Colonic mucosa (tissue), 4 donors: ENCODE data around the gene SOX18. TPM values are rescaled to one million over a fixed set of nuclear protein-coding genes. Genes with fewer than 3 reads are reported as not detected.

ENCODE experiments used
- DNase-seq: peaks from one replicate; pipeline ENCODE4 v3.0.0-alpha.2; 2020
- H3K27ac ChIP-seq: fragments of 200-600 bp; one replicate; pipeline ENCODE4 v1.8.0; 2021
- H3K27me3 ChIP-seq: fragments of 200-600 bp; one replicate; pipeline ENCODE4 v1.8.0; 2021
- H3K36me3 ChIP-seq: fragments of 200-600 bp; one replicate; pipeline ENCODE4 v1.8.0; 2021
- H3K4me1 ChIP-seq: fragments of 200-600 bp; one replicate; pipeline ENCODE4 v1.8.0; 2021; ENCODE audit warnings: mild to moderate bottlenecking
- H3K4me3 ChIP-seq: fragments of 200-600 bp; one replicate; pipeline ENCODE4 v1.8.0; 2021
- H3K9ac ChIP-seq, 2 donors: one replicate each; pipeline ENCODE4 v1.7.0; 2013; ENCODE audit warnings: control low read depth in 2 of 2, low read depth in 2 of 2, low read length in 2 of 2
- H3K9me3 ChIP-seq: fragments of 200-600 bp; one replicate; pipeline ENCODE4 v1.8.0; 2021
- intact Hi-C: fragments of 100-400 bp; cut with DNase I; formaldehyde crosslinking; loops from one replicate; pipeline ENCODE4 v1.14.1; 2022
- total RNA-seq, 2 donors: library from RNA; stranded (reverse); fragmentation: NEBNext Ultra II Directional in 1 of 2; extraction: Animal tissue kit (Norgen Biotek cat#: 25700) in 1 of 2; gene quantifications; one replicate each; pipeline ENCODE4 v1.2.1, GENCODE V29; 2021
- TF ChIP-seq, protein P1 (sequence below): fragments of 200-600 bp; IDR thresholded peaks from one replicate; pipeline ENCODE4 v1.8.0; 2022; ENCODE audit warnings: antibody characterized with exemption, mild to moderate bottlenecking
- donor health status: healthy.
- donor health status: DM: no; HTN: no; CAD: no.
- donor health status: DM: no; HTN: no; CAD: no.

Gene SOX18
- total RNA-seq, 2 donors from 2014 or later = 8.4 to 26.8 TPM

DNA sequence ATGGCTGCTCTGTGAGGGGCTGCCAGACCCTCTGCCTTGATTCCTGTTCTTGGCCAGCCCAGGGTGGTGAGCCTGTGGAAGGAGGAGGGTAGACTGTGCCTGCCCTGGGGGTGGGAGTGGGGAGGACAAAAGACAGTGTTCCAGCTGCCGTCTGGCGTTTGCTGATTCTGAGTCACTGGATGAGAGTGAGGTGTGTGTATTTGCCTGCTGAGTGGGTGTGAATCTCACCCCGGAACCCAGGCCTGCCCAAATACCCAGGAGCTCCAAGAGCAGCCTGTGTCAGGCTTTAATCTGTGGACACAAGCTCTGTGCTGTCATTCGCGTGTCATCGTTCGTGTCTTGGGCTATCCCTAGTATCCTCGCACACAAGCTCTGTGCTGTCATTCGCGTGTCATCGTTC lies 37.4 kb upstream of the SOX18 start:
- no peaks in the 10 kb centered on the region for H3K9me3 ChIP-seq
- H3K27ac ChIP-seq = no peak overlapping the region
- no peaks in the 10 kb centered on the region for H3K36me3 ChIP-seq
- H3K4me1 ChIP-seq = peaks cover 3% of the 10 kb centered on the region
- no peak for DNase-seq
- no peak overlapping the region for H3K9ac ChIP-seq
- H3K27me3 ChIP-seq = peaks cover 19% of the 10 kb centered on the region
- intact Hi-C loops = no loop called here
- TF ChIP-seq, protein P1, sequence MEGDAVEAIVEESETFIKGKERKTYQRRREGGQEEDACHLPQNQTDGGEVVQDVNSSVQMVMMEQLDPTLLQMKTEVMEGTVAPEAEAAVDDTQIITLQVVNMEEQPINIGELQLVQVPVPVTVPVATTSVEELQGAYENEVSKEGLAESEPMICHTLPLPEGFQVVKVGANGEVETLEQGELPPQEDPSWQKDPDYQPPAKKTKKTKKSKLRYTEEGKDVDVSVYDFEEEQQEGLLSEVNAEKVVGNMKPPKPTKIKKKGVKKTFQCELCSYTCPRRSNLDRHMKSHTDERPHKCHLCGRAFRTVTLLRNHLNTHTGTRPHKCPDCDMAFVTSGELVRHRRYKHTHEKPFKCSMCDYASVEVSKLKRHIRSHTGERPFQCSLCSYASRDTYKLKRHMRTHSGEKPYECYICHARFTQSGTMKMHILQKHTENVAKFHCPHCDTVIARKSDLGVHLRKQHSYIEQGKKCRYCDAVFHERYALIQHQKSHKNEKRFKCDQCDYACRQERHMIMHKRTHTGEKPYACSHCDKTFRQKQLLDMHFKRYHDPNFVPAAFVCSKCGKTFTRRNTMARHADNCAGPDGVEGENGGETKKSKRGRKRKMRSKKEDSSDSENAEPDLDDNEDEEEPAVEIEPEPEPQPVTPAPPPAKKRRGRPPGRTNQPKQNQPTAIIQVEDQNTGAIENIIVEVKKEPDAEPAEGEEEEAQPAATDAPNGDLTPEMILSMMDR = no peak
- H3K4me3 ChIP-seq = no peak overlapping the region

DNA sequence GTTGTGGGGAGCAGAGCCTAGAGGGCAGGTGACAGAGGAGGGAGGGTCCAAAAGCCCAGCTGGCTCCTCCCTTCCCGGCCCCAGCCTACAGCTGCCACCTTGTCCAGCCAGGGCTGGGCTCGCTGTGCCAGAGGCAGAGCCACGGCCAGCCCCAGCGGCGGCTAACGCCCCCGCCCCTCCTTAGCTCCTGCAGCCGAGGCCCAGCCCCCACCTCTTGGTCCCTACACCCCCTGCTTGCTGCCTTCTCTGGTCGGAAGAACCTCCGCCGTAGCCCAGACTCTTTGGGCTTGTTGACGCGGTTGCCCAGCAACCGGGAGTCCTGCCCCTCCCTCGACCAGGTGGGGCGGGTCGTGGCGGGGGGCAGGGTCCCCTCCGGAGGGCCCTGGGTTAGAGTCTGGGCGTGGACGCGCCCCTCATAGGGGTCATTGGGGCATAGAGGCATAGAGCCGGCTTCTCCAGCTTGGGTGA lies 35.3 kb upstream of the SOX18 start:
- no peak overlapping the region for H3K4me3 ChIP-seq
- no peaks in the 10 kb centered on the region for H3K9me3 ChIP-seq
- H3K27ac ChIP-seq = no peak overlapping the region
- no peaks in the 10 kb centered on the region for H3K36me3 ChIP-seq
- no peak overlapping the region for H3K9ac ChIP-seq
- DNase-seq = no peak
- TF ChIP-seq, protein P1 = no peak
- intact Hi-C loops = no loop called here
- H3K27me3 ChIP-seq = peaks cover 19% of the 10 kb centered on the region
- H3K4me1 ChIP-seq = peaks cover 3% of the 10 kb centered on the region

DNA sequence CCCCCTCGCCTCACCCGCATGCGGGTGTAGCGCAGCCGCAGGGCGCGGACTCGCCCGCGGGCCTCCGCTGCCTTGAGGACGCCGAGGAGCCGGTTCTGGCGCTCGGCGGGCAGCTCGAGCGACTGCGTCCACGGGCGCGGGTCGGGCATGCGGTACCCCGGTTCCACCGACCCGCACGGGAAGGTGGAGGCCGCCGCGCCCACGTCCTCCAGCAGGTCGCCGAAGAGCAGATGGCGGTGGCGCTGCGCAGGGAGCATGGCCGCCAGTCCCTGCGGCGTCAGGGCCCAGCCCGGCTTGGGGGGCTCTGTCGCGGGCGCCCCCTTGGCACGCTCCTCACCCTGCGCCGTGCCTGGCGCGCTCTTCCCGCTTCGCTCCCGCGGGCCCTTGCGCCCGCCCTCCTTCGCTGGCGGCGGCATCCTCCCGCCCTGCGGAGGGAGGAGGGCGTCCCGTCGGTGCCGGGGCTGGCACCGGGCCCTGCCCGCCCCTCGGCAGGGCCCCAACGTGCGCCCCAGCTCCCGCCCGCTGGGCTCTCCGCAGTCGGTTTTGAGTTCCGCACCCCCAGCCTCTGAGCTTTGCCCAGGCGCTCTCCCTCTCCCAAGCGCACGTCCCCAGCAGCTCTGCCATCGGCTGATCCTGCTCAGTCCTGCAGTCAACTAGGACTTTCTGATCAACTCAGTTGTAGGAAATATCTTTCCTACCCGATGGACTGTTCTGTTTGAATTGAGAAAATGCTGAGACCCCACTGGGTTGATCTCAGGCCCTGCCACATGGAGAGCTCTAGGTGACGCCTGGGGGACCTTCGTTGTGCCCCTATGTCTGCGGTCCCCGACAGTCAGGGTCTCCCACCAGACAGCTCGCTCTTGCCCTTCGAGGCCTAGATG lies 34.6 kb upstream of the SOX18 start, which contains the start of gene LKAAEAR1:
Gene LKAAEAR1, minus strand, starts transcription at position 595 of the 881 bp plus-strand sequence. Its CDS starts 179 bp downstream, at position 416.
- peaks cover 19% of the 10 kb centered on the region for H3K27me3 ChIP-seq
- intact Hi-C loops = no loop called here
- no peaks in the 10 kb centered on the region for H3K36me3 ChIP-seq
- H3K27ac ChIP-seq = no peak within 1 kb of the TSS
- DNase-seq = no peak
- TF ChIP-seq, protein P1 = no peak
- H3K4me1 ChIP-seq = peaks cover 3% of the 10 kb centered on the region
- peak within 1 kb of the TSS; percentile 44 for H3K4me3 ChIP-seq
- no peaks in the 10 kb centered on the region for H3K9me3 ChIP-seq
- H3K9ac ChIP-seq = peak within 1 kb of the TSS in 1 of 2 donors; percentile 35

DNA sequence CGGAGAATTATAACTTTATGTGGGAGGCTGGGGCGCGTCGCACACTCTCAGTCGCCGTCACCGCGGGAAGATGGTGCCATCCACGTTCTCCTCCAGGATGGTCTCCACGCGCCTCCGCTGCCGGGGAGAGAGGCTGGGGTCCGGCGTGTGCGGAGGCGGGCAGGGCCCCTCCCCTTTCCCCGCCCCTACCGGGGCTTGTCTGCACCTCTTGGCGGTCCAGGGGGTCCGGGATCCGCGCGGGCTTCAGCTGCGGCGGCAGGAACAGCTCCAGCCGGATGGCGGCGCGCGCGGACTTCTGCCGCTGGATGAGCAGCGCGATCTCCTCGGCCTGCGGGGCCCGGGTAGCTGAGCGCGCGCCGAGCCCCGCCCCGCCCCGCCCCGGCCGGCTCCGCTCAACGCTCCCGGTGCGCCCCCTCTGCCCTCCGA lies 34.0 kb upstream of the SOX18 start:
- peak; percentile 60 for DNase-seq
- Histone ChIP-seq H3K9ac (peak overlapping the region in 1 of 2 donors; percentile 35), H3K9me3 (no peaks in the 10 kb centered on the region), H3K36me3 (no peaks in the 10 kb centered on the region), H3K27me3 (peaks cover 19% of the 10 kb centered on the region), H3K4me3 (peak overlapping the region; percentile 44), H3K27ac (no peak overlapping the region), H3K4me1 (peaks cover 3% of the 10 kb centered on the region)
- TF ChIP-seq, protein P1 = peak; percentile 37
- intact Hi-C loops = no loop called here

DNA sequence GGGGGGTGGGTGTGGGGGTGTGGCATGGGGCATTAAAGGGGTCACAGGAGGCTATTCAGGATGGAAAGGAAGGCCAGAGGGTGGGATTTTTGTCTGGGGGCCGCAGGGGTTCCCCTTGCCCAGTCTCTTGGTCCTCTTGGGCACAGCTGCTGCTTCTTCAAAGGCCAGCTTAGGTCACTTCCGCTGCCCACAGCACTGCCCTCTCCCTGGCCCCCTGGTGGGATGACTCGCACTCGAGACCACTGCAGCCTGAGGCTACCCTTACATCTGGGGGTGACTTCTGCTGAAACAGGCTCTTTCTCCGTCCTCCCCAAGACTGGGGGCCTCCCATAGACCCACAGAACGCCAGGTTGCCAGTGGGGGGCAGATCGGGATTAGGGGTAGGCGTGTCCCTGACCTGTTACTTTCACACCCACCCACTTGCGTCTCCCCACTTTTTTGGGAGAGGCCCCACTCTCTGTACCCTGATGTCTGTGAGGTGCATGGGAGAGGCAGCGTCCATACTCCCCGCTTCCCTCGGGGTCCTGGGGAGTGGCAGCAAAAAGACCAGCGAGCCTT lies 33.5 kb upstream of the SOX18 start:
- DNase-seq = no peak
- TF ChIP-seq, protein P1 = no peak
- Histone ChIP-seq H3K36me3 (no peaks in the 10 kb centered on the region), H3K9me3 (no peaks in the 10 kb centered on the region), H3K4me1 (peaks cover 3% of the 10 kb centered on the region), H3K27me3 (peaks cover 19% of the 10 kb centered on the region), H3K9ac (peak overlapping the region; percentile 12 to 35), H3K27ac (no peak overlapping the region), H3K4me3 (peak overlapping the region; percentile 44)
- intact Hi-C loops = no loop called here
